Ishikawa (cell line): ENCODE results near the gene CDX1.

Experiments used
- EP300 ChIP-seq: IDR thresholded peaks from 2 replicates; pipeline ENCODE4 v1.6.1; 2012; ENCODE audit warnings: borderline replicate concordance
- FOXM1 ChIP-seq: IDR thresholded peaks from 2 replicates; pipeline ENCODE4 v1.6.1; 2012; ENCODE audit warnings: low read depth, borderline replicate concordance
- RAD21 ChIP-seq: IDR thresholded peaks from 2 replicates; pipeline ENCODE4 v1.6.1; 2012; ENCODE audit warnings: low read depth
- TAF1 ChIP-seq: IDR thresholded peaks from 2 replicates; pipeline ENCODE4 v1.6.1; 2012; ENCODE audit warnings: low read depth, mild to moderate bottlenecking
- YY1 ChIP-seq: IDR thresholded peaks from 2 replicates; pipeline ENCODE4 v1.6.1; 2012; ENCODE audit warnings: low read depth
- TF ChIP-seq, protein P1 (sequence below): IDR thresholded peaks from 2 replicates; pipeline ENCODE4 v1.6.1; 2012
- TF ChIP-seq, protein P2 (sequence below): IDR thresholded peaks from 2 replicates; pipeline ENCODE4 v1.6.1; 2012; ENCODE audit warnings: low read depth, mild to moderate bottlenecking

DNA sequence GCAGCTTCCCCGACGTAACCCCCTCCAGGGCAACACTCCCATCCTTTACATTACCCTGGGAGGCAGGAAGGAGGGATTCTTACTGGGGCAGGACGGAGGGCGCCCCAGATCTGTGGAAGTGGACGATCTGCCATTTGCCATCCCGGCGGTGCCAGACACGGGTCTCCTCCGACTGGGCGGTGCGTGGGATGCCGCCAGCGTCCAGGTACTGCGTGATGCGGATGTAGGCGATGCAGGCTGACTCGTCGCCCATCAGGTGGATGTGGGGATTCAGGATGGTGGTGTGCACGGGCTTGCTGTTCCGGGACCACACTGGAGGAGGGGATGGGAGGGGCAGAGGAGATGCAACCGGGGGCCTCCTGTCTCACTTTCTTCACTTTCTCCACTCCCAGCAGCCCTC, 56.3 kb downstream of the CDX1 start:
- TF ChIP-seq TAF1, result no peak
- TF ChIP-seq RAD21, result no peak
- no peak for TF ChIP-seq YY1
- TF ChIP-seq, protein P1, sequence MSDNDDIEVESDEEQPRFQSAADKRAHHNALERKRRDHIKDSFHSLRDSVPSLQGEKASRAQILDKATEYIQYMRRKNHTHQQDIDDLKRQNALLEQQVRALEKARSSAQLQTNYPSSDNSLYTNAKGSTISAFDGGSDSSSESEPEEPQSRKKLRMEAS, result no peak
- TF ChIP-seq, protein P2, sequence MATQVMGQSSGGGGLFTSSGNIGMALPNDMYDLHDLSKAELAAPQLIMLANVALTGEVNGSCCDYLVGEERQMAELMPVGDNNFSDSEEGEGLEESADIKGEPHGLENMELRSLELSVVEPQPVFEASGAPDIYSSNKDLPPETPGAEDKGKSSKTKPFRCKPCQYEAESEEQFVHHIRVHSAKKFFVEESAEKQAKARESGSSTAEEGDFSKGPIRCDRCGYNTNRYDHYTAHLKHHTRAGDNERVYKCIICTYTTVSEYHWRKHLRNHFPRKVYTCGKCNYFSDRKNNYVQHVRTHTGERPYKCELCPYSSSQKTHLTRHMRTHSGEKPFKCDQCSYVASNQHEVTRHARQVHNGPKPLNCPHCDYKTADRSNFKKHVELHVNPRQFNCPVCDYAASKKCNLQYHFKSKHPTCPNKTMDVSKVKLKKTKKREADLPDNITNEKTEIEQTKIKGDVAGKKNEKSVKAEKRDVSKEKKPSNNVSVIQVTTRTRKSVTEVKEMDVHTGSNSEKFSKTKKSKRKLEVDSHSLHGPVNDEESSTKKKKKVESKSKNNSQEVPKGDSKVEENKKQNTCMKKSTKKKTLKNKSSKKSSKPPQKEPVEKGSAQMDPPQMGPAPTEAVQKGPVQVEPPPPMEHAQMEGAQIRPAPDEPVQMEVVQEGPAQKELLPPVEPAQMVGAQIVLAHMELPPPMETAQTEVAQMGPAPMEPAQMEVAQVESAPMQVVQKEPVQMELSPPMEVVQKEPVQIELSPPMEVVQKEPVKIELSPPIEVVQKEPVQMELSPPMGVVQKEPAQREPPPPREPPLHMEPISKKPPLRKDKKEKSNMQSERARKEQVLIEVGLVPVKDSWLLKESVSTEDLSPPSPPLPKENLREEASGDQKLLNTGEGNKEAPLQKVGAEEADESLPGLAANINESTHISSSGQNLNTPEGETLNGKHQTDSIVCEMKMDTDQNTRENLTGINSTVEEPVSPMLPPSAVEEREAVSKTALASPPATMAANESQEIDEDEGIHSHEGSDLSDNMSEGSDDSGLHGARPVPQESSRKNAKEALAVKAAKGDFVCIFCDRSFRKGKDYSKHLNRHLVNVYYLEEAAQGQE, result no peak
- TF ChIP-seq FOXM1, result no peak
- TF ChIP-seq EP300, result no peak
